Fibroblast of villous mesenchyme (primary cell): ENCODE data around the gene USP5. TPM values are rescaled to one million over a fixed set of nuclear protein-coding genes. Genes with fewer than 3 reads are reported as not detected.

Source experiments
- DNase-seq: peaks from one replicate; pipeline ENCODE4 v3.0.0-alpha.2; 2010; ENCODE audit warnings: low read depth
- H3K4me3 ChIP-seq: 2 replicates; pipeline ENCODE4 v1.5.1; 2011; ENCODE audit warnings: low read depth, mild to moderate bottlenecking, low read length
- CTCF ChIP-seq: IDR thresholded peaks from 2 replicates; pipeline ENCODE4 v1.5.1; 2012; ENCODE audit warnings: low read depth, mild to moderate bottlenecking, low read length; ENCODE audit not compliant: insufficient read depth
- total RNA-seq: library from RNA; depleted of rRNA; stranded (reverse); fragments of >200 nt; gene quantifications from 2 replicates; pipeline ENCODE4 v1.2.3, GENCODE V29; 2012

USP5 gene
- total RNA-seq, 1 donor: 96.7 TPM

DNA sequence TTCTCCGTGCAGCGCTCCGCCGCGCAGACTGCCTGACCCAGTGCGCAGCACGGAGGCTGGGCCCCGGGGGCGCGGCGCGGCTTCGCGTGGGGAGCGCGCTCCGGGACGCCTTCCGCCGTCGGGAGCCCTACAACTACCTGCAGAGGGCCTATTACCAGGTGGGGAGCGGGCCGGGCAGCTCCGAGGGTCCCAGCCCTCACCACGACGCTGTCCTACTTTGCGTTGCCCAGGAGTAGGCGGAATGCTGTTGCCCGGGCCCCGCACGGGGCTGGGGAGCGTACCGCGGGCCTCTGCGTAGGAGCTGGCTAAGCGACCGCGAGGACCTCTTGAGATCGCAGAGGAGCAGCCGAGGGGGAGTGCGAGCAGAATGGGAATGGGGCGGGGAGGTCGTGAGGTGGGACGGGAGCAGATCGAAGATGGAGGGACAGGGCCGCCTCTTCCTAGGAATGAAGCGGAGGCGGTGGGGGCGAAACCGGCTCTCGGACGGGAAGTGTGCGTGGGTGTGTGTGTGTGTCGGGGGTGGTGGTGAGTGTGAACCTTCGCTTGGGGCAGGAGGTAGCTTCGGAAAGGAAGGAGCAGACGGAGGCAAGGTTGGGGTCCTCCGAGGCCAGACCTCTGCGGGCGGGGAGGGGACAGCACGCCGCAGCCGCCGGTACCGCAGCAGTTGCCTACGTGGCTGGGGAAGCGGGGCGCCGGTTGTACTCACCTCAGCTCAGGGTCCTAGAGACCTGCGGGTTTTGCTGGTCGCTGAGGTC is 23.0 kb upstream of the USP5 start:
- peak overlapping the region; percentile 96 for H3K4me3 ChIP-seq
- DNase-seq: peak; percentile 74
- TF ChIP-seq CTCF: no peak

DNA sequence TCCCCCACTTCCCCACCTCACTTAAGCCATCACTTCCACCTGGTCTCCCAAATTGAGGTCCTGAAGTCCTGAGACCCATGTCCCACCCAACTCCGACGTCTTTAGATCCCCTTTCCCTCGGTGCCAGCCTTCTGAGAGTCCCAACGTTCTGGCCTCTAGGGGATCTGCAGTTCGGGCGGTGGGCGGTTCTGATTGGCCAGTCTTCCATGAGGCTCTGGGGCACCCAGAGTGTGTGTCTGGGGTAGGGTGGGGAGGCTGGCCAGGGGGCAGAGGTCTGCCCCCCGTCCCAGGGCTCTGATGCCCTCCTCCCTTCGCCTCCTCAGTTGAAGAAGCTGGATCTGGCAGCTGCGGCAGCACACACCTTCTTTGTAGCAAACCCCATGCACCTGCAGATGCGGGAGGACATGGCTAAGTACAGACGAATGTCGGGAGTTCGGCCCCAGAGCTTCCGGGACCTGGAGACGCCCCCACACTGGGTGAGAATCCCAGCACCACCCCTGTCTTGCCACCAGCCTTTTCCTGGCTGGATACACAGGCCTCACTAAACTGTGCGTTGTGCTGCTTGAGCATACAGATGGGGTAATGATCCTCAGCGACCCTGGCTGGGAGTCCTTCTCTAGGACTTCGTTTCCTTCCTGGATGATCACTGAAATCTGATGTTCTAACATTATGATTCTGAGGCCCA is 22.3 kb upstream of the USP5 start:
- TF ChIP-seq CTCF: peak; percentile 31
- peak; percentile 67 for DNase-seq
- H3K4me3 ChIP-seq: peak overlapping the region; percentile 96

DNA sequence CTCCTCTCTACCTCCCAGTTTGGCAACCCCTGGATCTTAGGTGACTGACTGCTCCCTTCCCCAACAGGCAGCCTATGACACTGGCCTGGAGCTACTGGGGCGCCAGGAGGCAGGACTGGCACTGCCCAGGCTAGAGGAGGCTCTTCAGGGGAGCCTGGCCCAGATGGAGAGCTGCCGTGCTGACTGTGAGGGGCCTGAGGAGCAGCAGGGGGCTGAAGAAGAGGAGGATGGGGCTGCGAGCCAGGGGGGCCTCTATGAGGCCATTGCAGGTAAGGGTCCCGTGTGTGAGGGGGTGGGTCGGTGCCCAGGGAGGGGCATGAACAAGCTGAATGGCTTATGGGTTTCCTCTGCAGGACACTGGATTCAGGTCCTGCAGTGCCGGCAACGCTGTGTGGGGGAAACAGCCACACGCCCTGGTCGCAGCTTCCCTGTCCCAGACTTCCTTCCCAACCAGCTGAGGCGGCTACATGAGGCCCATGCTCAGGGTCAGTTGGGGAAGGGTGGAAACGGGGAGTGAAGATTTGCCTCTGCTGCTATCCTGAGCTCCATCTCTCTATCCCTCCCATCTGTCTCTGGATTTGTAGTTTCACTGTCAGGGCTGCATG is 21.6 kb upstream of the USP5 start:
- no peak for TF ChIP-seq CTCF
- DNase-seq: no peak
- H3K4me3 ChIP-seq: peak overlapping the region; percentile 96

DNA sequence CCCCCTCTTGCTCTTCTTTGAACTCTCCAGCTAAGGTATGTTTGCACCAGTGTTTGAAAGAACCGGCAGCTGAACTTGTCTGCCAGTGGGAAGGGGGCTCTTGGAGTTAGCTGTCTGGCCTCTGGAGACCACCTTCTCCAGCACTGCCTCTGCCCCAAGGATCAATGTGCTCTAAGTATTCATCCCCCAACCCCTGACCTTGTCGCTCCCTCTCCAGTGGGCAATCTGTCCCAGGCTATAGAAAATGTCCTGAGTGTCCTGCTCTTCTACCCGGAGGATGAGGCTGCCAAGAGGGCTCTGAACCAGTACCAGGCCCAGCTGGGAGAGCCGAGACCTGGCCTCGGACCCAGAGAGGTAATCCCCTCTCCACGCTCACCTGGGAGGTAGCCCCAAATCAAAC is 21.0 kb upstream of the USP5 start:
- no peak for TF ChIP-seq CTCF
- no peak overlapping the region for H3K4me3 ChIP-seq
- no peak for DNase-seq

DNA sequence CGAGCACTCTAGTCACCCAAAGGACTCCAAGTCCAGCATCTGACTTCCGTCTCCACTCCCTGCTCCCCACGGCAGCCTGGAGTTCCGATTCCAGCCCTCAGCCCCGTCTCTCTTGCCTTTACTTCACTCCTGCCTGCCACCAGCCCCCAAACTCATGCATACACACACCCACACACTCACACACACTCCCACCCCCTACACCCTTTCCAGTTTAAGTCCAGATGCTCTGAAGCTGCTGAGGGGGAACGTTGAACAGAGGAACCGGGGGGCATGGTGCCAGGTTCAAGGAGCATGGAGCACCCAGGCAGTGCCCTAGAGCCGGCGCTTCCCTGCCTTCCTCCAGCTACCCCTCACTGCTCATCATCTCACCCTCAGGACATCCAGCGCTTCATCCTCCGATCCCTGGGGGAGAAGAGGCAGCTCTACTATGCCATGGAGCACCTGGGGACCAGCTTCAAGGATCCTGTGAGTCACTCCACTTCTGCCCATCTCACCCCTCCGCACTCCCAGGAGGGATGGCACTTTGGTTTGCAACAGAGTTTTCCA is 20.4 kb upstream of the USP5 start:
- no peak for DNase-seq
- no peak for TF ChIP-seq CTCF
- no peak overlapping the region for H3K4me3 ChIP-seq

DNA sequence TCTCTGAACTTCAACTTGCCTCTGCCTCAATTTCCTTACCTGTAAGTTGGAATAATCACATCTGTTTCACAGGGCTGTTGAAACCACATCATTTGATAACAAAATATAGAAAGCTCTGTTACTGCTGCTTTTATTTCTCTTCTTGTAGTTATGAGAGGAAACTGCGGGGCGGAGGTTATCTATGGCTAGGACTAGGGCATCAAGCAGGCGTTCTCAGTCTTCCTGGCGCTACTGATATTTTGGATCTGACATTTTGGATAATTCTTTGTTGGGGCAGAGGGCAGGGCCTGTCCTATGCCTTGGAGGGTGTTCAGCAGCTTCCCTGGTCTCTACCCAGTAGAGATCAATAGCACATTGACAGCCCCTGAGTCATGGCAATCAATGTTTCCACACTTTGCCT is 19.8 kb upstream of the USP5 start:
- TF ChIP-seq CTCF: no peak
- no peak for DNase-seq
- H3K4me3 ChIP-seq: no peak overlapping the region
